ENCODE measurements around the gene TMEM209. TPM values are rescaled to one million over a fixed set of nuclear protein-coding genes. Genes with fewer than 3 reads are reported as not detected.
A peak's percentile ranks its signal among the peaks of the same experiment; 100 is the strongest.

The TMEM209 gene
- polyA plus RNA-seq, 1 donor from 2014 or later = 14.6 TPM

- Histone ChIP-seq H3K4me2 (ENCODE audit: low read length) (no peak overlapping the region), H3K4me3 (ENCODE audit: low read length) (no peak overlapping the region), H4K20me1 (ENCODE audit: insufficient read depth) (no peaks in the 10 kb centered on the region), H3F3A (ENCODE audit: insufficient read depth, low read length, poor library complexity, severe bottlenecking) (no peaks in the 10 kb centered on the region), H3K9me3 (ENCODE audit: low read length) (no peaks in the 10 kb centered on the region), H3K9me2 (ENCODE audit: insufficient read depth, low read length) (no peaks in the 10 kb centered on the region), H3K27me3 (ENCODE audit: insufficient read depth, low read depth, low read length) (no peaks in the 10 kb centered on the region), H3K27ac (ENCODE audit: low read length) (peak overlapping the region; percentile 87), H3K79me2 (replicated peaks; ENCODE audit: insufficient read depth, low read length) (no peaks in the 10 kb centered on the region), H3K36me3 (ENCODE audit: insufficient read depth, low read length) (no peaks in the 10 kb centered on the region), H2AFZ (ENCODE audit: low read depth, low read length) (no peak overlapping the region), H3K9ac (ENCODE audit: low read length) (no peak overlapping the region)
- TF ChIP-seq CTCF (IDR thresholded peaks at IDR 0.05; ENCODE audit: poor library complexity, severe bottlenecking) (no peak), POLR2AphosphoS5 (IDR thresholded peaks at IDR 0.05) (no peak), REST (IDR thresholded peaks at IDR 0.05; ENCODE audit: borderline replicate concordance) (no peak), RAD21 (conservative IDR thresholded peaks at IDR 0.05) (no peak), SMC3 (conservative IDR thresholded peaks at IDR 0.05; ENCODE audit: poor library complexity) (no peak), EP300 (conservative IDR thresholded peaks at IDR 0.05; ENCODE audit: poor library complexity, severe bottlenecking) (no peak), TAF1 (IDR thresholded peaks at IDR 0.05; ENCODE audit: low read depth) (no peak), MXI1 (conservative IDR thresholded peaks at IDR 0.05; ENCODE audit: poor library complexity, severe bottlenecking) (no peak), EZH2 (IDR thresholded peaks at IDR 0.05; ENCODE audit: borderline replicate concordance, insufficient read depth, low read length, poor library complexity, severe bottlenecking) (no peak)
These were observed 61.9 kb downstream of the TMEM209 start for GRCh38 chr7:130143334-130143732.

DNA sequence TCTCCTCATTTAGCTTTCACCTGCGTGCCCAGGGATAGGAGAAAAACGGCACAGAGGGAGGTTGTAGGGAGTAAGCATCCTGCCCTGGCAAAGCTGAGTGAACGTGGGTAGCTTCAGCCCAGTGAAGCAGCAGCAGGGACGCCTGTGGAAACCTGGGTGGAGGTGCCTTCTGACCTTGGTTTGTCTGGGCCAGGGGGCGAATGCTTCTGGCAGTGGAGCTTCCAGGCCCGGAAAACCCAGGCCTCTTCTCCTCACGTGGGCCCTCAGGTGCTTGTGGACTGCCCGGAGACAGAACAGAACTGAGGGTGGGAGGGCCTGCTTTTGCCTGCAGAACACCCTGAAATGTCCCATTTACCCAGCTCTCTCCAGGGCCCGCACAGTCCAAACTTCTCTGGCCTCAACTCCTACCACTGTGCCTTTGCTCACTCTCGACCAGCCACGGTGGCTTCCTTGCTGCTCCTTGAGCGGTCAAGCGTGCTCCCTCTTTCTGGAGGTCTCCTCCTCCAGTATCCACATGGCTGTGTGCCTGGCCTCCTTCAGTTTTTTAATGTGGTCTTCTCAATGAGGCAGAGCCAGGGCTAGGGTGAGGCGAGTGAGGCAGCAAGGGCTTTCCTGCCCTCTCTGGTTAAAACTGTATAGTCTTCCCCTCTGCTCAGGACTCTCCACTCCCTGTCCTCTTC is 62.4 kb downstream of the TMEM209 start:
- no peak overlapping the region for H3K4me3 ChIP-seq (ENCODE audit: low read length)
- no peaks in the 10 kb centered on the region for H3K9me3 ChIP-seq (ENCODE audit: low read length)
- peak overlapping the region; percentile 70 for H3K9ac ChIP-seq (ENCODE audit: low read length)
- H3K36me3 ChIP-seq (ENCODE audit: insufficient read depth, low read length) = no peaks in the 10 kb centered on the region
- no peak for TF ChIP-seq REST (IDR thresholded peaks at IDR 0.05; ENCODE audit: borderline replicate concordance)
- TF ChIP-seq EP300 (conservative IDR thresholded peaks at IDR 0.05; ENCODE audit: poor library complexity, severe bottlenecking) = no peak
- no peak for TF ChIP-seq POLR2AphosphoS5 (IDR thresholded peaks at IDR 0.05)
- no peak for TF ChIP-seq RAD21 (conservative IDR thresholded peaks at IDR 0.05)
- TF ChIP-seq EZH2 (IDR thresholded peaks at IDR 0.05; ENCODE audit: borderline replicate concordance, insufficient read depth, low read length, poor library complexity, severe bottlenecking) = no peak
- TF ChIP-seq CTCF (IDR thresholded peaks at IDR 0.05; ENCODE audit: poor library complexity, severe bottlenecking) = no peak
- TF ChIP-seq MXI1 (conservative IDR thresholded peaks at IDR 0.05; ENCODE audit: poor library complexity, severe bottlenecking) = no peak
- no peak for TF ChIP-seq TAF1 (IDR thresholded peaks at IDR 0.05; ENCODE audit: low read depth)
- TF ChIP-seq SMC3 (conservative IDR thresholded peaks at IDR 0.05; ENCODE audit: poor library complexity) = no peak
- H4K20me1 ChIP-seq (ENCODE audit: insufficient read depth) = no peaks in the 10 kb centered on the region
- H2AFZ ChIP-seq (ENCODE audit: low read depth, low read length) = no peak overlapping the region
- H3K4me2 ChIP-seq (ENCODE audit: low read length) = no peak overlapping the region
- peak overlapping the region; percentile 87 for H3K27ac ChIP-seq (ENCODE audit: low read length)
- no peaks in the 10 kb centered on the region for H3K27me3 ChIP-seq (ENCODE audit: insufficient read depth, low read depth, low read length)
- no peaks in the 10 kb centered on the region for H3K79me2 ChIP-seq (replicated peaks; ENCODE audit: insufficient read depth, low read length)
- H3F3A ChIP-seq (ENCODE audit: insufficient read depth, low read length, poor library complexity, severe bottlenecking) = no peaks in the 10 kb centered on the region
- no peaks in the 10 kb centered on the region for H3K9me2 ChIP-seq (ENCODE audit: insufficient read depth, low read length)
